IMR-90 (cell line): ENCODE results near the gene NUDT3. TPM values are rescaled to one million over a fixed set of nuclear protein-coding genes. Genes with fewer than 3 reads are reported as not detected.

Source experiments
- ATAC-seq: fragments of 200-7000 bp; cut with Tn5 transposase; 2 replicates; pipeline ENCODE4 v1.9.1; 2020; ENCODE audit warnings: low read depth, mild to moderate bottlenecking, moderate library complexity
- BruUV-seq: library from RNA; stranded (reverse); fragments of 400-500 nt; replicated peaks from 2 replicates; lab custom pipeline; 2021; lab: Mats Ljungman, UMichigan
- CTCF ChIA-PET: fragments of 300-600 bp; formaldehyde crosslinking; extraction: SDS; loops from one replicate; lab custom pipeline; 2021; ENCODE audit warnings: antibody characterized with exemption; lab: Yijun Ruan, JAX
- POLR2A ChIA-PET: fragments of 300-600 bp; sonication (Branson Sonifier 250); formaldehyde crosslinking; loops from one replicate; lab custom pipeline; 2022; ENCODE audit warnings: antibody characterized with exemption; ENCODE audit not compliant: unreplicated experiment; lab: Charles Lee
- DNase-seq: peaks from one replicate; pipeline ENCODE4 v3.0.0; 2013
- H2AFZ ChIP-seq: replicated peaks from 2 replicates; pipeline ENCODE3; 2013; ENCODE audit warnings: low read length, mild to moderate bottlenecking; ENCODE audit not compliant: poor library complexity
- H2AK5ac ChIP-seq: 2 replicates; pipeline ENCODE4 v1.6.1; 2013; ENCODE audit warnings: low read depth, low read length, inconsistent platforms
- H2AK9ac ChIP-seq: replicated peaks from 2 replicates; pipeline ENCODE3; 2013; ENCODE audit warnings: mild to moderate bottlenecking, low read depth, low read length, moderate library complexity; ENCODE audit not compliant: poor library complexity
- H2BK120ac ChIP-seq: 2 replicates; pipeline ENCODE4 v1.6.1; 2013; ENCODE audit warnings: low read depth, low read length, inconsistent platforms
- H2BK15ac ChIP-seq: 3 replicates; pipeline ENCODE4 v1.6.1; 2013; ENCODE audit warnings: low read depth, low read length, inconsistent platforms
- H2BK20ac ChIP-seq: 2 replicates; pipeline ENCODE4 v1.6.1; 2013; ENCODE audit warnings: low read depth, mild to moderate bottlenecking, inconsistent platforms, low read length, moderate library complexity
- H2BK5ac ChIP-seq: 2 replicates; pipeline ENCODE4 v1.6.1; 2013; ENCODE audit warnings: mild to moderate bottlenecking, low read depth, low read length, inconsistent platforms; ENCODE audit not compliant: poor library complexity, severe bottlenecking
- H3K14ac ChIP-seq: replicated peaks from 2 replicates; pipeline ENCODE4 v1.6.1; 2013; ENCODE audit warnings: low read depth, low read length, inconsistent platforms
- H3K18ac ChIP-seq: 2 replicates; pipeline ENCODE4 v1.6.1; 2013; ENCODE audit warnings: low read depth, low read length, control low read depth
- H3K23ac ChIP-seq: 2 replicates; pipeline ENCODE4 v1.6.1; 2013; ENCODE audit warnings: low read depth, low read length, inconsistent platforms
- H3K27ac ChIP-seq: 2 replicates; pipeline ENCODE4 v1.5.1; 2013; ENCODE audit warnings: mild to moderate bottlenecking, control low read depth, low read length; ENCODE audit not compliant: insufficient read depth
- H3K27me3 ChIP-seq: 2 replicates; pipeline ENCODE4 v1.6.1; 2013; ENCODE audit warnings: low read length; ENCODE audit not compliant: control insufficient read depth, insufficient read depth
- H3K36me3 ChIP-seq: 2 replicates; pipeline ENCODE4 v1.6.1; 2013; ENCODE audit warnings: low read length, mixed read lengths; ENCODE audit not compliant: control insufficient read depth, insufficient read depth
- H3K4ac ChIP-seq: 2 replicates; pipeline ENCODE4 v1.6.1; 2013; ENCODE audit warnings: low read depth, low read length, inconsistent platforms
- H3K4me1 ChIP-seq: 2 replicates; pipeline ENCODE4 v1.6.1; 2013; ENCODE audit warnings: low read length, mixed read lengths; ENCODE audit not compliant: control insufficient read depth, insufficient read depth
- H3K4me2 ChIP-seq: 2 replicates; pipeline ENCODE4 v1.6.1; 2013; ENCODE audit warnings: low read depth, mild to moderate bottlenecking, control low read depth, low read length, moderate library complexity
- H3K4me3 ChIP-seq: 2 replicates; pipeline ENCODE4 v1.5.1; 2013; ENCODE audit warnings: low read depth, mild to moderate bottlenecking, control low read depth, low read length, moderate library complexity; ENCODE audit not compliant: insufficient read depth
- H3K56ac ChIP-seq: 2 replicates; pipeline ENCODE4 v1.6.1; 2013; ENCODE audit warnings: low read length, inconsistent platforms; ENCODE audit not compliant: insufficient read depth; ENCODE audit errors: extremely low read depth
- H3K79me1 ChIP-seq, 2 experiments: 2 replicates each; pipeline ENCODE4 v1.6.1; 2013; ENCODE audit warnings: low read length in 2 of 2, inconsistent platforms in 1 of 2, low read depth in 1 of 2
- H3K9ac ChIP-seq: 2 replicates; pipeline ENCODE4 v1.6.1; 2013; ENCODE audit warnings: low read depth, low read length, control low read depth
- H3K9me1 ChIP-seq: 2 replicates; pipeline ENCODE4 v1.6.1; 2013; ENCODE audit warnings: low read length, inconsistent platforms; ENCODE audit not compliant: insufficient read depth
- H3K9me3 ChIP-seq: 2 replicates; pipeline ENCODE4 v1.6.1; 2013; ENCODE audit warnings: low read length; ENCODE audit not compliant: control insufficient read depth, insufficient read depth
- H4K20me1 ChIP-seq: 2 replicates; pipeline ENCODE4 v1.6.1; 2013; ENCODE audit warnings: low read length, inconsistent platforms; ENCODE audit not compliant: insufficient read depth
- H4K5ac ChIP-seq: 2 replicates; pipeline ENCODE4 v1.6.1; 2013; ENCODE audit warnings: mild to moderate bottlenecking, low read depth, low read length, control low read depth
- H4K8ac ChIP-seq, 2 experiments: 2 replicates each; pipeline ENCODE4 v1.6.1; 2013; ENCODE audit warnings: low read depth in 2 of 2, low read length in 2 of 2, control low read depth in 1 of 2, inconsistent platforms in 1 of 2
- H4K91ac ChIP-seq: 2 replicates; pipeline ENCODE4 v1.6.1; 2013; ENCODE audit warnings: low read depth, low read length, inconsistent platforms; ENCODE audit not compliant: insufficient read depth
- CEBPB ChIP-seq: IDR thresholded peaks from 2 replicates; pipeline ENCODE4 v1.6.1; 2012; ENCODE audit warnings: low read depth, low read length, improper control_type of control experiment
- FOS ChIP-seq: fragments of 150-350 bp; IDR thresholded peaks from 2 replicates; pipeline ENCODE4 v1.6.1; 2016; ENCODE audit warnings: low read depth, low read length
- RCOR1 ChIP-seq: IDR thresholded peaks from 2 replicates; pipeline ENCODE4 v1.6.1; 2012; ENCODE audit warnings: mild to moderate bottlenecking, low read length, improper control_type of control experiment; ENCODE audit not compliant: insufficient replicate concordance
- SMC3 ChIP-seq: fragments of 150-350 bp; IDR thresholded peaks from 2 replicates; pipeline ENCODE4 v1.6.1; 2016; ENCODE audit warnings: low read depth, mild to moderate bottlenecking, antibody characterized with exemption, low read length, moderate library complexity
- WGBS, 2 experiments: methylation state at CpG; one replicate each; pipeline versions ENCODE4 v1.1.5 to v1.1.7; 2013; ENCODE audit warnings: missing lambda C conversion rate in 2 of 2; ENCODE audit not compliant: insufficient read length in 1 of 2; ENCODE audit errors: extremely low coverage in 2 of 2; 5-methylcytosine and 5-hydroxymethylcytosine counted together
- dilution Hi-C: fragments of 300-500 bp; cut with HindIII; formaldehyde crosslinking; loops from one replicate; pipeline ENCODE4 v1.14.3; 2018; ENCODE audit warnings: low sequenced_read_pairs; ENCODE audit not compliant: unreplicated experiment
- in situ Hi-C: fragments of 300-500 bp; cut with MboI; formaldehyde crosslinking; loops from 3 replicates; pipeline ENCODE4 v1.14.3; 2019; ENCODE audit warnings: low sequenced_read_pairs, inconsistent platforms, mixed read lengths
- intact Hi-C: fragments of 100-400 bp; cut with micrococcal nuclease; formaldehyde crosslinking; loops from 2 replicates; pipeline ENCODE4 v1.10.0; 2022
- polyA plus RNA-seq, 3 experiments: library from polyadenylated mRNA; depleted of rRNA; stranded (reverse); fragments of >200 nt; gene quantifications; 2 replicates each; pipeline ENCODE4 v1.2.3, GENCODE V29; 2012; ENCODE audit warnings: low replicate concordance in 1 of 3
- total RNA-seq: library from RNA; depleted of rRNA; stranded (reverse); fragments of >200 nt; gene quantifications from 2 replicates; pipeline ENCODE4 v1.2.3, GENCODE V29; 2012

NUDT3 gene
- total and polyA plus RNA-seq, 2 of the 4 experiments (the other 2 are of a cell fraction) = 10.1 to 17.2 TPM

DNA sequence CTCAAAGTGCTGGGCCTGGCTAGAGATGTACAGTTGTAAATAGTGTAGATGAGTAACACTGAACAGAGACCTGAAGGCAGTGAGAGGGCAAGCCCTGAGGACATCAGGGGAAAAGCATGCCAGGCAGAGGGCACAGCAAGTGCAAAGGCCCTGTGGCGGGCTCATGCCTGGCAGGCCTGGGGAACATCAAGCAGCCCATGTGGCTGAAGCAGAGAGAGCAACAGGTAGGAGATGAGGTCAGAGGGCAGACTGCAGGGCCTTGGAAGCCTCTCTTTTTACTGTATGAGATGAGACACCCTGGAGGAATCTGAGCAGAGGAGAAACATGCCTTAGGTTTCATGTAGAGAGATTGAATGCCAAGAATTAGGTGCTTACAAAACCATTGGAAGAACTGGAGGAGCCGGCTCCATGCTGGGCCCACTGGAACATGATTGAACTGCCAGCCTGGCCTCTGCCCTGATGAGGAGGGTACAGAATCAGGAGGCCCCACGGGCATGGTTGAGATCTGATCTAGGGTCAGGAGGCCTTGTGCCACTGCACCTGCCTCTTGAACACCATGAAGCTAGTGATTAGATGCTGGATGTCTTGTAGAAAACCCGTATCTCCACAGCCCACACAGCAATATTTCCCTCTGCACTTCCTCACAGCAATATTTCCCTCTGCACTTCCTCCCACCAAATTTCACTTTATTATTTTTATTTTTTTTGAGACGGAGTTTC lies 161.7 kb downstream of the NUDT3 start:
- no peak overlapping the region for H2AFZ ChIP-seq
- peaks cover 4% of the 10 kb centered on the region; the same call in 1 of the 2 replicates for H3K9me1 ChIP-seq
- no peaks in the 10 kb centered on the region for H3K79me1 ChIP-seq
- peak overlapping the region; percentile 49; the same call in 1 of the 2 replicates for H3K18ac ChIP-seq
- peak overlapping the region; percentile 11; the same call in 1 of the 2 replicates for H2BK120ac ChIP-seq
- no peak overlapping the region for H4K91ac ChIP-seq
- peak overlapping the region; percentile 51; the same call in 1 of the 2 replicates for H2BK20ac ChIP-seq
- in situ Hi-C loops (no loop called here), intact Hi-C loops (no loop called here), dilution Hi-C loops (no loop called here)
- H3K27ac ChIP-seq = no peak overlapping the region
- H2AK5ac ChIP-seq = peak overlapping the region; percentile 43; the same call in 1 of the 2 replicates
- H3K4me2 ChIP-seq = no peak overlapping the region
- no peak overlapping the region for H3K4me3 ChIP-seq
- H3K9ac ChIP-seq = no peak overlapping the region
- peaks cover 10% of the 10 kb centered on the region for H3K4me1 ChIP-seq
- H3K14ac ChIP-seq = no peak overlapping the region
- H2BK15ac ChIP-seq = no peak overlapping the region
- H3K36me3 ChIP-seq = no peaks in the 10 kb centered on the region
- ATAC-seq (peak; percentile 47), DNase-seq (no peak)
- no peaks in the 10 kb centered on the region for H3K27me3 ChIP-seq
- TF ChIP-seq SMC3 (no peak), RCOR1 (no peak), FOS (no peak), CEBPB (no peak)
- no peak overlapping the region for H3K56ac ChIP-seq
- no peak overlapping the region for H4K8ac ChIP-seq
- H3K9me3 ChIP-seq = no peaks in the 10 kb centered on the region
- 100% methylated on average over 4 of the region's 5 CpGs; no CpG with 5 or more reads in 1 of the 2 experiments for WGBS, 2 experiments
- H4K20me1 ChIP-seq = no peaks in the 10 kb centered on the region
- POLR2A ChIA-PET = no interaction called here
- peak overlapping the region; percentile 18; the same call in 1 of the 2 replicates for H3K23ac ChIP-seq
- H2AK9ac ChIP-seq = no peak overlapping the region
- peak overlapping the region; percentile 55 for H2BK5ac ChIP-seq
- CTCF ChIA-PET = no interaction called here
- H3K4ac ChIP-seq = no peak overlapping the region
- BruUV-seq = no TSS peak
- H4K5ac ChIP-seq = no peak overlapping the region
